Cardiac muscle cell (in vitro differentiated cells and primary cell): ENCODE results near the gene CHN2. TPM values are rescaled to one million over a fixed set of nuclear protein-coding genes. Genes with fewer than 3 reads are reported as not detected.

Experiments
- DNase-seq, 2 donors: peaks; one replicate each; pipeline versions ENCODE4 v3.0.0 to v3.0.0-alpha.2; 2010 to 2017; ENCODE audit warnings: low read depth in 1 of 2, low spot score in 1 of 2
- H3K27ac ChIP-seq: fragments of 200-600 bp; sonication (generic); 2 replicates; pipeline ENCODE4 v1.5.1; 2016
- H3K27me3 ChIP-seq: fragments of 200-600 bp; sonication (generic); 2 replicates; pipeline ENCODE4 v1.6.0; 2016; ENCODE audit warnings: control low read depth
- H3K36me3 ChIP-seq: fragments of 200-600 bp; sonication (generic); 2 replicates; pipeline ENCODE4 v1.5.1; 2016; ENCODE audit warnings: control low read depth
- H3K4me1 ChIP-seq: fragments of 200-600 bp; sonication (generic); 2 replicates; pipeline ENCODE4 v1.8.1; 2017; ENCODE audit warnings: low read depth, mild to moderate bottlenecking, mixed run types
- H3K4me3 ChIP-seq: fragments of 200-600 bp; sonication (generic); 2 replicates; pipeline ENCODE4 v1.5.1; 2016; ENCODE audit warnings: mild to moderate bottlenecking
- H3K9me3 ChIP-seq: fragments of 200-600 bp; sonication (generic); 2 replicates; pipeline ENCODE4 v1.5.1; 2017; ENCODE audit warnings: low read depth, mild to moderate bottlenecking, control low read depth
- polyA plus RNA-seq: library from polyadenylated mRNA; unstranded; fragments of >200 nt; fragmentation: Nextera tagmentation; extraction: Ambion mirVana; gene quantifications from 2 replicates; pipeline ENCODE4 v1.2.1, GENCODE V29; 2016
- total RNA-seq: library from RNA; depleted of rRNA; stranded (reverse); fragments of >200 nt; gene quantifications from 2 replicates; pipeline ENCODE4 v1.2.3, GENCODE V29; 2016
- TF ChIP-seq, protein P1 (sequence below): IDR thresholded peaks from 2 replicates; pipeline ENCODE4 v1.5.1; 2012; ENCODE audit warnings: low read depth, mild to moderate bottlenecking, low read length

The CHN2 gene
- total and polyA plus RNA-seq, 2 experiments from 2014 or later: 16.0 to 30.5 TPM

DNA sequence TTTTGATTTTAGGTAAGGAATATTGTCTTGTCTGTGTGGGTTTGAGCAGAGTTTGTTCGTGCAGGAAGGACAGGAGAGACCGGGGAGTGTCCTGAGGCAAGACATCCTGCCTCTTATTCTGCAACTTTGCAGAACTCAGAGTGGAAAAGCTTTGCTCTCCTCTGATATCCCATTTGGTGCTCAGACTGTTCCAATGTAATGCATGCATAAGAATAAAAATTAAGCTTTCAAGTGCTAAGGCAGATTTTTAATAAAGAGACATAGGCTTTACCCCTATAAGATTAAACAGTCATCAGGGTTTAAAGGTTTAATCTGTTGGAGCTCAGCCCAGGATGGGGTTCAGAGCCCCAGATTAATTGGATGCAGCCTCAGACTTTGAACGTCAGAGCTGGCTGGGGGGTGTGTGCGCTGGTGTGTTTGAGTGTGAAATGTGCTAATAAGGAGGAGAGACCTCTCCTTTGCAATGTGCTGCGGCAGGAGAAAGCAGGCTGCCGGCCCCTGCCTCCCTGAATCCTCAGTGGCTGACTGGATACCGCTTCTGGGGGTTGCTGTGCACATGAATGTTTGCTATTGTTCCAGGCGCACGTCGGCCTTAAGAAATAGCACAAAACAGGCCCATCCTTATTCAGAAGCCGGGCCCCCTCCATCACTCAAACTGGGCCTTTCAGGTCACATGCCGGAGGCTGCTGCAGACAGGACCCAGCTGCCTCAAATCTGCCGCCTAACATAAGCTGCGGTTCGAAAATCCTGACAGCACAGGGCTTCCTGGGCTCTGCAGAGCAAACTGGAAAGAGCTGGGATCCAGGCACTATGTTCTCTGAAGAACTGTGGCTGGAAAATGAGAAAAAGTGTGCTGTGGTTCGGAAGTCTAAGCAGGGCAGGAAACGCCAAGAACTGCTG, 285.0 kb downstream of the CHN2 start:
- Histone ChIP-seq H3K9me3 (no peaks in the 10 kb centered on the region), H3K4me1 (peaks cover 41% of the 10 kb centered on the region), H3K27ac (peak overlapping the region; percentile 41), H3K27me3 (no peaks in the 10 kb centered on the region), H3K4me3 (no peak overlapping the region), H3K36me3 (no peaks in the 10 kb centered on the region)
- TF ChIP-seq, protein P1, sequence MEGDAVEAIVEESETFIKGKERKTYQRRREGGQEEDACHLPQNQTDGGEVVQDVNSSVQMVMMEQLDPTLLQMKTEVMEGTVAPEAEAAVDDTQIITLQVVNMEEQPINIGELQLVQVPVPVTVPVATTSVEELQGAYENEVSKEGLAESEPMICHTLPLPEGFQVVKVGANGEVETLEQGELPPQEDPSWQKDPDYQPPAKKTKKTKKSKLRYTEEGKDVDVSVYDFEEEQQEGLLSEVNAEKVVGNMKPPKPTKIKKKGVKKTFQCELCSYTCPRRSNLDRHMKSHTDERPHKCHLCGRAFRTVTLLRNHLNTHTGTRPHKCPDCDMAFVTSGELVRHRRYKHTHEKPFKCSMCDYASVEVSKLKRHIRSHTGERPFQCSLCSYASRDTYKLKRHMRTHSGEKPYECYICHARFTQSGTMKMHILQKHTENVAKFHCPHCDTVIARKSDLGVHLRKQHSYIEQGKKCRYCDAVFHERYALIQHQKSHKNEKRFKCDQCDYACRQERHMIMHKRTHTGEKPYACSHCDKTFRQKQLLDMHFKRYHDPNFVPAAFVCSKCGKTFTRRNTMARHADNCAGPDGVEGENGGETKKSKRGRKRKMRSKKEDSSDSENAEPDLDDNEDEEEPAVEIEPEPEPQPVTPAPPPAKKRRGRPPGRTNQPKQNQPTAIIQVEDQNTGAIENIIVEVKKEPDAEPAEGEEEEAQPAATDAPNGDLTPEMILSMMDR: no peak
- peak in 1 of 2 donors; percentile 72 for DNase-seq

DNA sequence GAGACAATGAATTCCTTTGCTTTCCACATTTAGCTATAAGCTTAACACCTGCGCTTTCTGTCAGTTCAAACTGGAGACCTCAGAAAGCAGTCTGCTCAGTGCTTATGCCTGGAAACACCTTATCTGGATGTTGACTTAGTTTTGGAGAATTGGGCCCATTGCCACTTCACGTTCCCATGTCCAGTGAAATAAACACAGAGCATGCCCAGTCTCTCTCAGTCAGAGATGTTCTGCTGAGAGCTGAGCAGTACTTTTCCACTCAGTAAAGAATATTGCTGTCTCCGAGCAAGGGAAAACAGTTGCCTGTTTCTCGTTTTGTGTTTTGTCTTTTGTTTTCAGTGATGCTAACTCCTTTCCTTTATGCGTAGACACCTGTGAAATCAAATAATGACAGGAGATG, 285.9 kb downstream of the CHN2 start:
- TF ChIP-seq, protein P1: no peak
- H3K9me3 ChIP-seq: no peaks in the 10 kb centered on the region
- H3K27me3 ChIP-seq: no peaks in the 10 kb centered on the region
- peaks cover 50% of the 10 kb centered on the region for H3K4me1 ChIP-seq
- no peak overlapping the region for H3K4me3 ChIP-seq
- peak overlapping the region; percentile 41 for H3K27ac ChIP-seq
- DNase-seq: peak in 1 of 2 donors; percentile 31
- H3K36me3 ChIP-seq: no peaks in the 10 kb centered on the region

- no peak for DNase-seq
- no peaks in the 10 kb centered on the region for H3K27me3 ChIP-seq
- TF ChIP-seq, protein P1: no peak
- H3K36me3 ChIP-seq: no peaks in the 10 kb centered on the region
- H3K9me3 ChIP-seq: no peaks in the 10 kb centered on the region
- peak overlapping the region; percentile 41 for H3K27ac ChIP-seq
- H3K4me1 ChIP-seq: peaks cover 56% of the 10 kb centered on the region
- H3K4me3 ChIP-seq: no peak overlapping the region
Observed at GRCh38 chr7:29480934-29481651, 286.5 kb downstream of the CHN2 start.

DNA sequence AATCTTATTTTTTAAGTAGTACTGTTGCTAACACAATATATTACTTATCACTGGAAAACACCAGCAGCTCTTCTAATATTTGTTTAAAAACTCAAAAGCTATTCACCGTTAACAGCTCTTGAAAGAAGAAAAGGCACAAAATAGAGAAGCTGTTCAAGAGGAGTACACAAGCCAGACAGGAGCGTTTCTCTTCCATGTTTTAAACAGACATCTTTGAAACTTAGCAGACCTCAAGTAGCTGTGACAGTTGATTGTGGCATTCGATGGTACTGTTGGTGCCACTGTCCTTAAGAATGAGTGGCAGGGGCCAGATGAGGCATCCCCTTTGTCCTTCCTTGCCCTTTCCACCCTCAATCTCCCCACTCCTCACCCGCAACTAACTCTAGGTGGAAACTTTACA, 287.5 kb downstream of the CHN2 start:
- Histone ChIP-seq H3K36me3 (no peaks in the 10 kb centered on the region), H3K4me1 (peaks cover 52% of the 10 kb centered on the region), H3K27ac (peak overlapping the region; percentile 49), H3K4me3 (no peak overlapping the region), H3K9me3 (no peaks in the 10 kb centered on the region), H3K27me3 (no peaks in the 10 kb centered on the region)
- peak in 1 of 2 donors; percentile 36 for DNase-seq
- TF ChIP-seq, protein P1: no peak

DNA sequence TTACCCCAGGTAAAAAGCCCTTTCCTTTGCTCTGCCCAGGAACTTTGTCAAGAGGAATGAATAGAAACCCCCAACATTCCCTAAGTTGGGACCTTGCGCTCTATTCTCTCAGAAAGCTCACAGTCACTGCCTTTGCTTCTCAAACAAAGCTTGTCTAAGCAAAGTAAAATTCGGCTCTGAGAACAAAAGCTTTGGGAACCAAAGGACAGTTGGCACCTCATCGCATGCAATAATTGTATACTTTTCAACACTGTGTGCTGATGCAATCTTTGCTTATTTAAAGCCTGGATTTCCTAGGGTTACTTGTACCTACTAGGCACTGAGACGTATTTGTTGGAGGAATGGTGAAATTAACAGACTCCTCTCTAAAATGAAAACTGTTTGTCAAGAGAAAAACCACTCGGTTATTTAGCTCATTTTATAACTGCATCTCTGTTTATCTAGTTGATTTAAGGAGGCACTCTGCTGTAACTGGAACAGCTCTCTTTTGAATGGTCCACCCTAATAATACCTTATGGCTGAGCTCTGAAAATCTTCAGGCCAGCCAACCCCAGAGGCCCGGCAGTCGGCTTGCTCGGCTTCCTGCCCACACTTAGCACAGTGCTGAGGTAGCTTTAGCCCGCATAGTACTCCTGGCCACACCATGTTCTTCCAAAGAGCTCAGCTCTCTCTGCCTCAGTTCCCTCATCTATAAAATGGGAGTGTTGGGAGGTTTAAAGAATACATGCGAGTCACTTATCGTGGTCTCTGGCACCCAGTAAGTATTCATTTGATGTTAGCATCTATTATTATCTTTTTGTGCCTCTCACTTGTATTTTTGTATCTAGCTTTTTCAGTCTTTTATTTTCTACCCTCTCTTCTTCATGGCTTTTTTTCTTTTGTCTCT, 288.9 kb downstream of the CHN2 start:
- peak in 1 of 2 donors; percentile 18 for DNase-seq
- peak overlapping the region; percentile 34 for H3K27ac ChIP-seq

More for the DNA sequence above, 288.9 kb downstream of the CHN2 start:
- peaks cover 60% of the 10 kb centered on the region for H3K4me1 ChIP-seq
- no peaks in the 10 kb centered on the region for H3K36me3 ChIP-seq
- H3K27me3 ChIP-seq: no peaks in the 10 kb centered on the region
- H3K4me3 ChIP-seq: no peak overlapping the region
- TF ChIP-seq, protein P1: no peak
- no peaks in the 10 kb centered on the region for H3K9me3 ChIP-seq
